NCI-H1092 treated with DMSO at 0.1 percent for 48 hours (cell line): Measurements from ENCODE around the gene HS1BP3.

Source experiments
- DNase-seq: peaks from one replicate; lab custom pipeline; 2025; lab: John Stamatoyannopoulos, UW

The HS1BP3 gene

GRCh38 chr2:20629581-20630171 lies 21.2 kb downstream of the HS1BP3 start:
- no peak for DNase-seq

- no peak for DNase-seq
Observed at GRCh38 chr2:20629181-20629580, 21.7 kb downstream of the HS1BP3 start.

GRCh38 chr2:20627712-20628380 lies 23.1 kb downstream of the HS1BP3 start:
- DNase-seq, result no peak

GRCh38 chr2:20626698-20627513 lies 24.0 kb downstream of the HS1BP3 start:
- no peak for DNase-seq

GRCh38 chr2:20626392-20626697 lies 24.6 kb downstream of the HS1BP3 start:
- no peak for DNase-seq

GRCh38 chr2:20625491-20626391 lies 25.2 kb downstream of the HS1BP3 start:
- no peak for DNase-seq

- DNase-seq, result no peak
Observed at GRCh38 chr2:20624884-20625485, 25.9 kb downstream of the HS1BP3 start.

GRCh38 chr2:20624156-20624883 lies 26.6 kb downstream of the HS1BP3 start:
- DNase-seq, result no peak

GRCh38 chr2:20623741-20624155 lies 27.1 kb downstream of the HS1BP3 start:
- no peak for DNase-seq

GRCh38 chr2:20623241-20623640 lies 27.7 kb downstream of the HS1BP3 start:
- no peak for DNase-seq

GRCh38 chr2:20622731-20623130 lies 28.2 kb downstream of the HS1BP3 start:
- DNase-seq, result no peak

- no peak for DNase-seq
Observed at GRCh38 chr2:20622296-20622686, 28.6 kb downstream of the HS1BP3 start.

GRCh38 chr2:20621366-20622295 lies 29.3 kb downstream of the HS1BP3 start:
- DNase-seq, result no peak

GRCh38 chr2:20620696-20621365 lies 30.1 kb downstream of the HS1BP3 start:
- DNase-seq, result no peak

- DNase-seq, result no peak
Observed at GRCh38 chr2:20620271-20620681, 30.6 kb downstream of the HS1BP3 start.

GRCh38 chr2:20619624-20620024 lies 31.3 kb downstream of the HS1BP3 start:
- no peak for DNase-seq

- DNase-seq, result no peak
Observed at GRCh38 chr2:20618886-20619521, 31.9 kb downstream of the HS1BP3 start.

GRCh38 chr2:20618468-20618885 lies 32.4 kb downstream of the HS1BP3 start:
- DNase-seq, result no peak

- peak; percentile 28 for DNase-seq
Observed at GRCh38 chr2:20617892-20618467, 32.9 kb downstream of the HS1BP3 start.
